CD4-positive, alpha-beta T cell treated with Interleukin-6 at 100 ng/mL for 8 hours (primary cell): ENCODE data around the gene NUDCD2.
A peak's percentile ranks its signal among the peaks of the same experiment; 100 is the strongest.
"Not testable (repeated sequence)": the region's sequence is repeated elsewhere in the genome, so short reads cannot be mapped to it uniquely, and the experiment has no call there.

ENCODE experiments used
- DNase-seq: peaks from one replicate; pipeline ENCODE4 v3.0.0-alpha.2; 2020; ENCODE audit warnings: mixed read lengths, low spot score

The NUDCD2 gene

GRCh38 chr5:163467682-163468081 is 7.8 kb upstream of the NUDCD2 start:
- DNase-seq: no peak

GRCh38 chr5:163463063-163463435 is 3.1 kb upstream of the NUDCD2 start:
- DNase-seq: no peak

- no peak for DNase-seq
These were observed 765 bp upstream of the NUDCD2 start, which contains the start of gene HMMR for GRCh38 chr5:163460562-163461171. TSS of gene HMMR (plus strand) at chr5:163460632. CDS start at chr5:163460693, 61 bp downstream.

- DNase-seq: no peak
These were observed 462 bp downstream of the NUDCD2 start for GRCh38 chr5:163459462-163459818.

- DNase-seq: no peak
These were observed 1.0 kb downstream of the NUDCD2 start for GRCh38 chr5:163458778-163459385.

DNA sequence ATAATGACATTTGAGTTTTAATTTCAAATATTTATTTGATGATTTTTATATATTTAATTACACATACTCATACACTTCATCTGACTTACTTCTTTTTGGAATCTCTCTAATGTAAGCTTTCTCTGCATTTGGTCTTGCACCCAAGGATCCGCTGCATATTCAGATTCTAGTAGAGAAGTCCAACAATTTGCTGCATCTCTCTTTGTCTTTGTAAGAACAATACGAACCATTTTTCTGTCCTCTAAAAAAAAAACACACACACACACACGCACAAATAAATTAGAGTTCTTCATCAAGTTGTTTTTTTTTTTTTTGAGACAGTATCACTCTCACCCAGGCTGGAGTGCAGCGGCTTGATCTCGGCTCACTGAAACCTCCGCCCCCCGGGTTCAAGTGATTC is 3.1 kb downstream of the NUDCD2 start:
- DNase-seq: no peak

DNA sequence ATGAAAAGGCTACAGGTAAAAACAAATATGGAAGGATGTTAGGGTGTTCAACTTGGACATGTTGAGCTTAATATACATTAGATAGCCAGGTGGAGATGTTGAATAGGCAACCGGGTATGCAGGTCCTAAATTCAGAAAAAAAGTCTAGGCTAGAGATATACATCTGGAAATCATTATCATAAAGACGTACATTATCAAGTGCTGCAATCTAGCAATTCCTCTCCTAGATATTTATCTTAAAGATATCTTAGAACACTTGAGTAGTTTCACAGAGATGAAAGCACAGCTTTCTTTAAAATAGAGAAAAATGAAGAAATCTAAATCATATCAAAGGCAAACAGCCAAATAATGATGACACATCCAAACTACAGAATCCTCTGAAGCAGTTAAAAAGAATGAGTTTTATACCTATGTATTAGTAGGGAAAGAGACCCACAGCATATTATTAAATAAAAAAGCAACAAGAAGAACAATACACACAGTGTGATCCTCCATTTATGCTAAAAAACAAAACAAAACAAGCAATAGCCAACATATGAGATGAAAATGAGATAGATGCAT is 3.8 kb downstream of the NUDCD2 start:
- DNase-seq: no peak

GRCh38 chr5:163455406-163455805 is 4.5 kb downstream of the NUDCD2 start:
- DNase-seq: not testable (repeated sequence)

DNA sequence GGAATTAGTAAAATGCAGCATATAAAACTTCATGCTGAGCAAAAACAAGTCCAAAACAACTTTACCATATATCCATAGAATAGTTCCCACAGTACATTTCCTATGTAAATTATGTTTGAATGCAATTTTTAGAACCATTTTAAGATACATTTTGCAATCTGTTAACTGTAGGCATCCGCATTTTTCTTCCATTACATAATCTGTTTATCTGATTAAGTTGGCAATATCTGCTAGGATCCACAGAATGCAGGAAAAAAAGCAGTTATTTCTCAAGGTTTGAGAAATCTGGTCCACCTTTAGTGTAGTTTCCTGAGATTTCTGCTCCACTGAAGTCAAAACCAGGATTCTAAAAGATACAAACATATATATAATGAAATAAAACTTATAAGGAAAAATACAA is 6.2 kb downstream of the NUDCD2 start:
- DNase-seq: no peak

GRCh38 chr5:163451489-163451888 is 8.4 kb downstream of the NUDCD2 start:
- no peak for DNase-seq

GRCh38 chr5:163448491-163448890 is 11.4 kb downstream of the NUDCD2 start:
- no peak for DNase-seq

- no peak for DNase-seq
These were observed 12.0 kb downstream of the NUDCD2 start for GRCh38 chr5:163447875-163448274.

GRCh38 chr5:163447191-163447590 is 12.7 kb downstream of the NUDCD2 start:
- no peak for DNase-seq

GRCh38 chr5:163445345-163445744 is 14.6 kb downstream of the NUDCD2 start:
- DNase-seq: no peak

DNA sequence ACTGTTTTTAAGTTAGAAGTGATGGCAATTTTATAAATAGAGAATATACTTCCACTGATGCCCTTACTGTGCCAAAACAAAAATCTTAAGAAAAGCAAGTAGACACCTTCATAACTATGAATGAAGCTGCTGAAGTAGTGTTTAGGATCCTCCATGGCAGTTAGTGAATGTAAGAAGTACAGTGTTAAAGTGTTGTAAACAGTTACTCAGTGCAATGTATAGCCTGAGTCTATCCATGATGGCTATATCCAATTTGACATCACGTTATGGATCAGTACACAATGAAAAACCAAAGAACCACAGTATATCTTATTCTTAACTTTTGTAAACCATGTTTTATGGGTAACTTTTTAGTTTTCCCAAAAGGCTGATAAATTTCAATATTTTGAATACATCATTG is 15.4 kb downstream of the NUDCD2 start:
- DNase-seq: no peak

- DNase-seq: no peak
These were observed 18.9 kb downstream of the NUDCD2 start for GRCh38 chr5:163440954-163441353.

GRCh38 chr5:163439092-163439425 is 20.8 kb downstream of the NUDCD2 start:
- DNase-seq: no peak

DNA sequence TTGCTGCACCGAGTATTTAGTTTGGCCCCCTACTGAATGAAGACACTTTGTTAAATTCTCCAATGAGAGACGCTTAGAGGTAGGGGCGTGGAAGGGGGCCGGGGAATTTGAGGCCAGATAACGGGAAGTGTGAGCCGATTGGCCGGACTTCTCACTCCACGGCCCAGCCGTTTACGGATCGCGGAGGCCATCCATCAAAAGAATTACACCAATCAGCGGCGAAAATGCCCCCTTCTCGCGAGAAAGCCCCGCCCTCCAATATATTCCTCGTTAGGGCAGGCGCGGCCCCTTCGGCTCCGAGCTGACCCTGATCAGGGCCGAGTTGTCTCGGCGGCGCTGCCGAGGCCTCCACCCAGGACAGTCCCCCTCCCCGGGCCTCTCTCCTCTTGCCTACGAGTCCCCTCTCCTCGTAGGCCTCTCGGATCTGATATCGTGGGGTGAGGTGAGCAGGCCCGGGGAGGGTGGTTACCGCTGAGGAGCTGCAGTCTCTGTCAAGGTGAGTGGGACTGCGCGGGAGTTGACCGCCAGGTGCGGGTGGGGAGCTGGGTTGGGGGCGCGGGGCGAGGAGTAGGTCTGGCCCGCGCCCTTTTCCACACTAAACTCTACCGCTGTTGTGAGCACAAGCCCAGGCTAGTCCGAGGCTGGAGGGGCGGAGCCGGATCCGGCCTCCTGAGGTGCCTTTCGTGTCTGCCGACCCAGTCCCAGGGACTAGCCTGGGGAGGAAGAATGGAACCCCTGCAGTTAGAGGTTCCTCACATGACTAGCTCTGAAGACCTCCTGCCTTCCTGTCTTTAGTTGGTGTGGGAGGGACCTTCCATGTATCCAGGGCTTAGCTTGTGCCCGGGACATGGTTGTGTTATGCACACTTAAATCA is 22.4 kb downstream of the NUDCD2 start, which contains the start of gene CCNG1:
Gene CCNG1, plus strand, starts transcription at position 287 of the 874 bp plus-strand sequence. CDS start 1,662 bp downstream, outside the sequence.
- DNase-seq: peak; percentile 90

DNA sequence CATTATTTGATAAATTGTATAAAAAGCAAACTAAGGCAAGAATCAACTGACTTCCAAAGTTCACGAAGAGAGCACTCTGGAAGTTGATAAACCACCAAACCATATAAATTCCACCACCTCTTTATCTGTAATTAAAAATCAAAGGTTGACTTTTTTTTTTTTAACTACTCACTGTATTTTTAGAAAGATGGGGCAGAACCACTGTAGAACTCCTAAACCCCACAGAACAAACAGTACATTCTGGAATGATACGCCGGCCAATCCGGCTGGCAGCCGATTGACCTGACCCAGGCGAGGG is 22.9 kb downstream of the NUDCD2 start:
- DNase-seq: no peak

DNA sequence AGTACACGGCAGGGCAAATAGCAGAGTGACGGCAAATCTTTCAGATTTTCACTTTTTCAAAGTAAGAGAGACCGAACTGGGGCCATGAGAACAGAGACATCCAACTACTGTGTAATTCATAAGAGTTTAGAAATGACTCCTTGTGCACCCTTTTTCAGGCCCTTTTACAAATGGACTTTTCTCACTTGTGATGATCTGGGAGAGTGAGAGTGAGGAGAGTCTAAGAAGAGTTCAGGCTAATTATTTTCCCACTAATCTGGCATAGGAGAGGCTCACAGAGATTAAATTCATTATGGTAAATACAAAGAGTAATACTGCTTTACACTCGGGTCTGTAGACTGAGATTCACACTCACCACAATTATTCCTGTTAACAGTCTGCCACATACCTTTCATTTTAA is 23.4 kb downstream of the NUDCD2 start:
- DNase-seq: no peak

- DNase-seq: peak; percentile 7
These were observed 25.5 kb downstream of the NUDCD2 start for GRCh38 chr5:163434401-163434866.

DNA sequence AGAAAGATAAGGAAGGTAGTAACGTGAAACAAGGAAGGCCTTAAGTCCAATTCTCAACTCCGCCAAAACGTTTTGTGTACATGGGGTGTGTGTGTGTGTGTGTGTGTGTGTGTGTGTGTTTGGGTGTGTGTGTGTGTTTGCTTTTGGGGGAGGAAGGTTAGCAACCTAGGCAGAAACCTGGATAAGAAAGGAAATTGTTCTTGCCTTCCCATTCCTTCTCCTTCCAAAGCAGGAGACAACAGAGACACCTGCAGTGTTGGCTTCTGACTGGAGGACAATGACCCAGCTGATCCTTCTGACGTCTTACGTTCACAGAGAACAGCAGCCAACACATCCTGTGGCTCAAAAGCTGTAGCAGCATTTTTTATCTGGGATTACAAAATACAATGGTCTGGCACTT is 26.6 kb downstream of the NUDCD2 start:
- no peak for DNase-seq

- no peak for DNase-seq
These were observed 27.4 kb downstream of the NUDCD2 start for GRCh38 chr5:163432544-163432943.
